HG03457 (cell line): ENCODE results near the gene FCRL4.

Source experiments
- ATAC-seq: cut with Tn5 transposase; IDR thresholded peaks from one replicate; pipeline ENCODE4 v1.9.1; 2021; ENCODE audit warnings: moderate number of reproducible peaks; ENCODE audit not compliant: unreplicated experiment

Gene FCRL4

DNA sequence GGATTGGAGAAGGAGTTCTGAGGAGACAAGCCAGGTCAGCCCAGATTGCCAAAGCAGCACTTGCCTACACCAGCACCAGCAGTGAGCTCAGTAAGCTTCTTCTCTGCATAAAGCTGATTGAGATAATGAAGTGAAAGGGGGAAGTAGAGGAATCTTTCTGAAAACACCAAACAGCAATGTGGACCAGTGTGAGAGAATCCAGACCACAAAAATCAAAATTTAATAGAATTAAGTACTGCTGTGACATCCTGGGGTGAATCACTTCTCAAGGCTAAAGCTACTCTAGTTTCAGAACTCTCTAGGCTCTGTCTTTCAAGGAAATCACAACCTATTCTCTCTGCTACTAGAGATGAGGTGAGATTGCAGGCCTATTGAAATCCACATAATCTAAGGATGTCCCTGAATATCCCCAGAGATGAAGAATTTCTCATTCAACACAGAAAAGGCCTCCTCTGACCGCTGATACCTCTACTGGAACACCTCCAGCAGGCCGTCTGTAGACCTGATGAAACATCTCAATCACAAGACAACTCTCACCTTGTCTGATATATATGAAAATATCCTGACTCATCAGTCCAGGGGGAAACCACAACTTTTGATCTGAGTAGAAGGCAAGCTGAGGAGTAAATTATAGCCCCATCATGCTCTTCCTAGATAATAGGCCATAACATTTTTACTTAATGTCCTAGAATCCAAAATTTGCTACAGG lies at the start of gene FCRL4:
TSS of gene FCRL4 (minus strand) at position 127 of the 709 bp plus-strand sequence. CDS start 141 bp downstream, outside the sequence.
- ATAC-seq = peak; percentile 51

DNA sequence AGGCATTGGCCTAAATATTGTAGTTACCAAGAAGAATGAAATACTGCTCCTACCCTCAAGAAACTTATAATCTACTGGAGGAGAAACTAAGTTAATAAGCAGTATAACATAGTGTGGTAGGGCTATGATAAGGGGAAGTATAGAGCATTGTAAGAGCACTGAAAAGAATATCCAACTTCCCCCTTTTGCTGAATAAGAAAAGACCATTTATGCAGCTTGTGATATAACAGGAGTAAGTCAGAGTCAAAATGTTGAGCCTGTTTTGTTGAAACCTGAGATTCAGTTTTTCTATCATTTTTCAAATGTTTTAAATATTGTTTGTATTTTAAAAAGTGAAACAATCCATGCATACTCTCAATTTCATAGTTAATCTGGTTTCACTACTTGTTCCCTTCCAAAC lies 48.3 kb upstream of the FCRL4 start:
- ATAC-seq = no peak

DNA sequence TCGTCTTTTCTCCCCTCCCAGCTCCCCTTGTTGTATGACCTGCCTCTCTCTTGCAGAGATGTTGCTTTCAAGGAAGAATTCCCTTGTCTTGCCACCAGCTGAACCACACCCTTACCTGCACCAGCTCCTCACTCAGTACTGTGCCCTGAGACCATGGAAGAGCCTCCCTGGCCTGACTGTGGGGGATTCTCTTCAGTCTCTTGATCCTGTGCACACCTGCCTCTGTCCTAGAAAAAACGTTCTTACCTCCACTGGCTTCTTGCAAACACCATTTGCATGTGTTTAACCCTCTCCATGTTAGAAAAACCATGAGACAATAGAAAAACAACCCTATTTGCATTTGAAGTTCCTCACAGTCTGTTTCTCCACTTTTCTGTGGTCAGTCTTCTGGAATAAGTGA lies 43.3 kb upstream of the FCRL4 start:
- no peak for ATAC-seq

DNA sequence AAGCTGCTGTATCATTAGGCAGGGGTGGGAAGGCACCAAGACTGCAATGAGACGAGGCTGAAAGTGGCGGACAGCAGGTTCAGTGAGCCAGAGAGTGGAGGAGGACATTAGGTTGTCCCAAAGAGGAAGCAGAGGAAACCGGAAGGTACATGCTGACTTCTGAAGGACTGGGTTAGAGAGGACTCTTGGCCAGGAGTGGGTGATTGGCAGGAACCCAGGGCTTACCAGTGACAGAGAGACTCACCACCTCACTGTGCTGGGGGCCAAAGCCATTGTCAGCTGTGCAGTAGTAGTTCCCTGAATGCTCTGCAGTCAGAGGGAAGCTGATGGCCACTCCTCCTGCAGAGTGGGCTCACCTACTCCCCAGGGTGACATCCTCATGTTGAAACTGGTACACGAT lies 41.9 kb upstream of the FCRL4 start:
- ATAC-seq = no peak

DNA sequence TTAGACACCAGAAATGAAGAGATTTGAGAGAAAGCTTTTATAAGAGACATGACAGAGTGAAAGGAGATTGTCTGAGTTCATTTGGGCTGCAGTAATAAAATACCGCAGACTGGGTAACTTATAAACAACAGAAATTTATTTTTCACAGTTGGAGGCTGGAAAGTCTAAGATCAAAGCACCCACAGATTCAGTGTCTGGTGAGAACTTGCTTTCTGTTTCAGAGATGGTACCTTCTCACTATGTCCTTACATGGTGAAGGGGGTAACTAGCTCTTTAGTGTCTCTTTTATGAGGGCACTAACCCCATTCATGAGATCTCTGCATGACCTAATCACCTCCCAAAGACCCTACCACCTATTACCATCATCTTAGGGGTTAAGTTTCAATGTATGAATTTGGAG lies 30.9 kb upstream of the FCRL4 start:
- ATAC-seq = no peak

DNA sequence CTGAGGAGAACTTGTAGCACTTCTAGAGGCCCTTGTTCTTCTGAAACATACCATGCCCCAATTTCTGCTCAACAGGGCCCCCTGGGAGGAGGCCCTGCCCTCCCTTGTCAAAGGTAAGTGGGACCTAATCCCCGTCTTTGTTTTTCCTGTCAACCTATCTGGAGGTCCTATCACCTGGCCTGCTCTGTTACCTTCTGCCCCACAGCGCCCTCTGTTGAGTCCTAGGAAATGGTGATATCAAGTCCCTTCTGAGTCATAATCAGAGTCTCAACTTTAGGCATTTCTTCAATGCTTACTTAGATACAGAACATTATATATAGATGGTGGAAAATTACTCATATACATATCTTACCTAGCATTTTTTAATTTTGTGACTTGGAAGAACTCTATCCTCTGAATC lies 28.2 kb upstream of the FCRL4 start:
- no peak for ATAC-seq

DNA sequence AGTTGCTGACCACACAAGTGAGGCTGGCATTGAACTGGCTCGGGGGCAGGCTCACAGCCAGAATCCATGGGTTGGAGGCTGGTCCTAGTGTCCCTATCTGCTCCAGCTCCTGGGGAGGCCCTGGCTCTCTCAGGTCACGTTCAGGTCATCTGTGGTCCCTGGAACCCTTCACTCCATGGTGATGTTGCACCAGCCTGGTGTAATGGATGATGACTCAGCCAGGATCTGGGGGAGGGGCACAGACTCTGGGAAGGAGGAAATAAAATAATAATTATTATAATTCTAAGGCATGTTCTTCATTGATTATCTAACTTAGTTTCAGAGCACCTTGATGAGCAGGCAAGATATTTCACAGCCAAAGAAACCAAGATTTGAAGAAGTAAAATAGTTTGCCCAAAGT lies 26.6 kb upstream of the FCRL4 start:
- no peak for ATAC-seq

DNA sequence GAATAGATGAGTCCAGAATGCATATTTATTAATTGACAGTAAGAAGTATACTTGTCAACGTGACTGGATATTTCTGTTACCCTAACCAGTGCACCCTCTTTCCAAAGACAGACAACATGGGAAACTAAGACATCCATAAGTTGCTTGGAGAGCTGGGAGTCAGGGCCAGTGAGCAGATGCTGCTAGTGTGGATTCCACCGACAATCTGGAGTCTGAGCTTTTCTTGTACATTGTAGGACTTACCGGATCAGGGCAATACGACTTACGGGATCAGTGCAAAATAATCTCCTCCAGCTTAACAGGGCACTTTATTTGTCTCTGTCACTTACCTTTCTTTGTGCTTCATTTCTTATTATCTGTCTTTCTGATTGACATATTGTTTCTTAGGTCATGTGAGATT lies 24.6 kb upstream of the FCRL4 start:
- ATAC-seq = no peak

DNA sequence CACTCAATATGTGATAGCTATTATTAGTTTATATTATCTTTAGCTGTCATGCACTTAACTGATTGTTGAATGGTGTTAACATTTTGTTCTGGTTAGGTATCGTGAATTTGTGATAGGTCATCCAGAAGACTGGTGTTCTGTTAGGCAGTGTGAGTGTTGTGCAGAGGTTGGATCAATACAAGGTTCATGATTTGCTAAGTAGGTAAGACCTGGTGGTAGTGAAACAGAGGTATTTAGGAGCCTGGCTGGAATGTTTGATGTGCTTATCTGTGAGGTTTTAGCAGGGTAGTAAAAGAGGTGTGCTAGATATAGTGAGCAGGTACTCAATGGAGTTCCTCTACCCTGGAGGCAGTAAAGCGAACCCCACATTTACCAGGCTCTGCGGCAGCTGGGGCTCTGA lies 20.3 kb upstream of the FCRL4 start:
- no peak for ATAC-seq

DNA sequence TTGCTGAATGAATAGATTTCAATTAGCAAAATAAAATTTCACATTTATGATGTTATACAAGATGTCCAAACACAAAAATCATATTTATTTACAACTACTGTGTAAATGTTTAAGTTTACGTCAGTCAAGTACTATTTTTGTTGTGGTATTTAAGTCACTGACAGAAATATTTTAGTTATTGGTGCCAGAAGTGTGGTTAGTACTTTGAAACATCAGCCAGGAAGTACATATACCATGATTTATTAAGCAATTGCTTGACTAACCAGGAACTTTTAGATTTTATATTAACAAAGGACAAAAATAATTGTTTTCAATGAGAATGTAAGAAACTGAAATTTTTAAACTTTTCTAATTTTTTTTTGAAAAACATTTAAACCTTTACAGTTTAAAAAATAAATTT lies 2.4 kb upstream of the FCRL4 start:
- ATAC-seq = no peak

DNA sequence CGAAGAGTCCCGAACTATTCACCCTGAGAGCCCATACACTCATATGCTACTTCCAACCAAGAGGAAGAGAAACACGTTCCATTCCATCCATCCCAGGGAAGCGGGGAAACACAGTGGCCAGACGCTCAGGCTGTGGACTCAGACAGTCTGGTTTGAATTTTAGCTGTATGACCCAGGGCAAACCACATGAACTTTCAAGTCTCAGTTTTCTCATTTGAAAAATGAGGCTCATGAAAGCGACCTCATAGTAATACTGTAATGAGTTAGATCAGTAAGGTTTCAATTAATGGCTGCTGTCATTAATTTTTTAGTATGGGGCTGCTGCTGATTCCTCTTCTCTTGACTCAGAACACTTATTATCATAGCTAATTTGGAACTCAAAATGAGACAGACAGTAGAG lies 1.5 kb downstream of the FCRL4 start:
- peak; percentile 30 for ATAC-seq

DNA sequence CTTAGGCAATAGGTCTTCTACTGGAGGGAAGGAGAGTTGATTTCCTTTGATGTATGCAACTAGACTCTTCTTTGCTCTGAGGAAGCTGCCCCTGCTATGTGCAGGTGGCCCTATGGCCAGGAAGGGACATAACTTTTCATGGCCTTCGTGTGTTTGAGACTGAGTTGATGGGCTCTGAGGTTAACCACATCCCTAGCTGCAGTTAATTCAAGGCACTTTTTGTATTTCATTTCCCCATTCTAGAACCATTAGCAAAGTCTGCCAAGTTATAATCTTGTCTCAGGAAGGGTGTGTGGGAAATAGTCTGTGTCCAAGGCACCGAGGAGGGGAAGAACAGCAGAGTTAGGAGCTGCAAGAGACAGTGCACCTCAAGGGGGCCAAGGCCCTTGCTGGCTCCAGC lies 2.5 kb downstream of the FCRL4 start:
- ATAC-seq = peak; percentile 49

DNA sequence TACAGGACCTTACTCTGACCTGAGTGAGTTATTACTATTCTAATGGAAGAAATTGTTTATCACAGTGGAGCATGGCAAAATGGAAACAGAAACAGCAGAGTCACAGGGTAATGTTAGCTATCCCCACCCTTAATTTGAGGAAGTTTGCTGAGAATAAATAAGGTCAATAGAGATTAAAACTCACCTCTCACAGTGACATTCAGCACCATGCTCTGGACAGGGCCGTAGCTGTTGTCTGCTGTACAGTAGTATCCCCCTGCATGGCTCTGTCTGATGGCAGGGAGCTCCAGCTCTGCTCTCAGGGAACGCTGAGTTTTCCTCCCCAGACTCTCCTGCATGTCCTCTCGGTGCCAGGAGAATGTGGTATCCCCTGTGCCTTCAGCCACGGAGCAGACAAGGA lies 11.9 kb downstream of the FCRL4 start:
- ATAC-seq = no peak

DNA sequence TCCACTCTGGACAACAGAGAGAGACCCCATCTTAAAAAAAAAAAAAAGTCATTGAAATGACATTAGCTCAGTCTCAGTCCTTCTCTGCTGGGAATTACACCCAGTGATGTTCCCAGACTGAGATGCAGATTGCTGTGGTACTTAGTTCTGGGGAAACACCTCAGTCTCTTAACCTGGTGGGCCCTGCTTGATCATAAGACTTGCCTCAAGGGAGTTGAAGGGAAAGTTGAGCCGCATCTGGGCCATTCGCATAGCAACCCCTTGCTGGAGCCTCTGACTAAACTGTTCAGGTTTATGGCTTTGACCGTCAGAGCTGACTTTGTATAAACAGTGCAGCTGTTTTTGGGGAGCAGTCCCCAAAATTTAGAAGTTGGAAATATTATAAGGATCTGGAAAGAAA lies 13.4 kb downstream of the FCRL4 start:
- no peak for ATAC-seq

DNA sequence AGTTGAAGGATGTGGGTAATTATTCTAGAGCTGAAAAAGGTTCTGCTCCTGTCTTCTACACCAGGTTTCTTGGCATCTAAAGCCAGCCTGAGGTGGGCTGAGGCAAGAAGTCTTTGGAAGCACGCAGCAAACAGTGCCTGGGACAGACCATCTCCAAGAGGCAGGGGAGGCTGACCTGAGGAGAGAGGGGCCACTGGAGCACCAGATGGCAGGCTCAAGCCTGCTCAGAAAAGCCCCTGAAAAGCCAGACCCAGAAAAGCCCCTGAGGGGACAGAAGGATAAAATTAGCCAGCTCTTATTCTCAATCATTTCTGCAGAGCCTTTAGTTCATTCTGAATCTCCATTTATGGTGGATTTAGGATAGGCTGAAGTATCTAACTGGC lies 17.1 kb downstream of the FCRL4 start:
- ATAC-seq = no peak

DNA sequence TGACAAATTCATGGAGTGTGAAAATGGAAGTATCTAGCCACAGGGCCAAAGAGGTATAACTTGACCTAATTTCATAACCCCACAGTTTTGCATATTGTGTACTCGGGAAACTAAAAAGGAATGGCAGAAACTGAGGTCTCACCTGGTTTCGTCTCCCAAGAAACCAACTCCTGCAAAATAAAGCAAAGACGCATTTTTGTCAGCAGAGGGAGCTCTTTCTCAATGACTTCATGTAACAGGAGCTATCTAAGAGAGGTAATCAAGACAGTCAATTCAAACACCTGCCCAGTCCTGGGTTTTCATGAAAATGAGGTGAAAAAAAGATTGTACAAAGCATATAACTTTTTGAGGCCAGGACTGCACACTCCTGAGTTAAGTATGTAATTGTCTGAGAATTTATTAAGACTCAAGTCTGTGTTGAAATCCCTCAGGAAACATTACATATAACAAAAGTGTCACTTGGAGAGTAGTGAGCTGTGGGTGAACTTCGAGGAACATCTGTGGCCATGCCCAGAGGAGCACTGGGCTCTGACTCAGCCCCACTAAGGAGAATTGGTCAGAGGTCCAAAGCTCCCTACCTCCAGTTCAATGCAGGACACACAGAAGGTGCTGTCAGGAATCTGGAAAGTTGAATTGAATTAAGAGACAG lies 17.6 kb downstream of the FCRL4 start:
- ATAC-seq = no peak

DNA sequence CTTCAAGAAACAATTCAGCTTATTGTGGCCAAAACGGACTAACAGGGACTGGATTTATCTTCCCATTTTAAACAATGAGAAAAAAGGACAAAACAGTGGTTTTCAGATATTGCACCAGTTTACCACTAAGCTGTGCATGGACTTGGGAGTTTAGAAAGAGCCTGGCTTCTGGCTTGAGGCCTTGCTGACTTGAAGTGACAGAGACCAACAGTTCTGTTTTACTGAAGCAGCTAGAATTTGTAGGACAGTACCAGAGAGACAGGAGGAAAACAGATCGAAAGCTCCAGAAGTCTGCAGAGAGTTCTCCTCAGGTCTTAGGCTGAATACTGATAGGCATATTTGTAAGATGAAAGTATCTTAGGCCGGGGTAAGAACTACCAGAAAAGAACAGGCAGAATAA lies 20.5 kb downstream of the FCRL4 start:
- no peak for ATAC-seq

DNA sequence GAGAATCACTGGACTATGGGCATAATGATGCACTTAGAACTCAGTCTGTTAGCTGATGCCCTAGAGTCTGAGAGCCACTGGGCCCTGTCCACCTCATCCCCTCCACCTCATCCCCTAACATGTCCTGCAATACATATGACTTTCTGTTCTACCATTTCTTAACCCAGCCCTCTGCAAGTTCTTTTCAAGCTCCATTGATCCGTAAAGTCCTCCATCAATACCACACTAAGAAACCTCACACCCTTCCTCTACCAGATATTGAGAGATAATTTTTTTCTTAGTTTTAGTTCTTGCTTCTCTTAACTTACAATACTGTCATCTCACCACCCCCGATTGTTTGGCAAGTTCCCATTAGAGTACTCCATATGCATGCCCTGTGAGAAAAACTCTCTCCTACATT lies 22.1 kb downstream of the FCRL4 start:
- peak; percentile 47 for ATAC-seq

DNA sequence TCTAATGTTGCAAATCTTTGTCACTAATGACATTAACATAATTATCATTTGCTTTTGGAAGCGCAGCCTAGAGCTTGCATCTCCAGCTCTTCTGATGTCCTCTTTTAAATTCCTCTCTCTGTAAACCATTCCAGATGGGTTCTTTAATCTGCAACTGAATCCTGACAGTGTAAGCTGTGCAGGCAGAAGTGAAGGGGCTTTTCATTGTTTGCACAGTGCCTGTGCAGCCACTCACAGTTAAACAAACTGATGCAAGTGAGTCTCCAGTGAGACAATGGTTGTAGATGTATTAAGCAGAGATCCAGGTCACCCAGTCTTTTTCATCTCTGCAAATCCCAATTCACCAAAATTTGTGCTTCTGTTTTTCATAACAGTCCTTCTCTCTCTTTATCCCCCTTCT lies 23.0 kb downstream of the FCRL4 start:
- ATAC-seq = no peak

DNA sequence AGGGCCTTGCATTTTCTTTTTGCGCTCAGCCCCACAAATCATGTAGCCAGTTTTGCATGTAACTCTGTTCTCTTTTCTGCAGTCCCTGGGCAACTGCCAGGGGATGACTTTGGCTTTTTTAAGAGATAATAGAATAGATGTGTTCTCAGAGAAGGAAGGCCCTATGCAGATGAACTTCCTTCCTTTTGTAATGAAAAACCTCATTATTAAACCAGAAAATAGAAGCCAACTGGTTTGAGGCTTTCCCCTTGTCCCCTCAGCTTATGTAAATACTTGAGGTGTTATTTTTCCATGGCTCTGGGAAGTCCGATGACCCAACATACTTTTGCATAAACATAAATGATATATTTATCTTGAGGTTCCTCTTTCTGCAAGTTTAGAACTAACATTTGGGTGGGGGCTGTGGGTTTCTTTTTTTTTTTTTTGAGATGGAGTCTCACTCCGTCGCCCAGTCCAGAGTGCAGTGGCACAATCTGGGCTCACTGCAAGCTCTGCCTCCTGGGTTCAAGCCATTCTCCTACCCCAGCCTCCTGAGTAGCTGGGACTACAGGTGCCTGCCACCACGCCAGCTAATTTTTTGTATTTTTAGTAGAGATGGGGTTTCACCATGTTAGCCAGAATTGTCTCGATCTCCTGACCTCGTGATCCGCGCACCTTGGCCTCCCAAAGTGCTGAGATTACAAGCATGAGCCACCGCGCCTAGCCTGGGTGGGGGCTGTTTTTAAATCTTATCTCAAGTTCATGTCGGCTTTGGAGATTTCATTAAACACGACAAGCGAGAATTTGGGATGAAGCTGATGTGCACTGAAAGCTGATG lies 31.2 kb downstream of the FCRL4 start:
- no peak for ATAC-seq

DNA sequence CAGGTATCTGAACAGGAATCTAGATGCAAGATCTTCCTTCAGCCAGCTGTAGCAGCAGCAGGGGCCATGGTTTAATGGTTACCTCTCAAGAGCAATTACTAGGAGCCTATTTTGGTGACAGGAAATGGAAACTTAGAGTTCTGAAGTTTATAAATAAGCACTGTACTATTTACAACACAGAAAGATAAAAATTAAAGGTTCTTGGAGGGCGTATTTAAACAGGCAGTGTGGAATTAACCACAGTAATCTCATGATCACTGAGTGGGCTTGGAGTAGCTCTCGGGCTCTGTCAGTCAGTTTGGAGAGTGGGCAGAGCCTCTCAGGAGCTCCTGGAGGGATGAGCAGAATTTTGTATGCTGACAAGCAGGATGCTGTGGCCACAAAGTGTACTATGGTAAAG lies 35.4 kb downstream of the FCRL4 start:
- ATAC-seq = peak; percentile 55

DNA sequence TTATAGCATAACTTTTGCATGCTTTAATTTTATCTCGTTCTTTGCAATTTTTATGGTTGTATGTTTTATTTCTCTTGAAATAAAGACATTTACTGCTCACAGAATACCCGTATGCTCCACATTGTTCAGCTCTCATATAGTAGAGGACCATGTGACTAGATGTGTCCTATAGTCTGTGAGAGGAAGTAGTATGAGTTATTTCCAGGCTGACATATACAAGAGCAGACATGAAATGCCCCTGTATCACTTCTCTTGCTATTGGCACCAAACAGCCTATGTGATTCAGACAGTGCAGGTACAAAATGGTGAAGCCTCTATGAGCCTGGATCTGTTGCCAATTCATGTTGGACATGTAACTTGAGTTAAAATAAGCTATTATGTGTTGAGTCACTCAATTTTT lies 39.8 kb downstream of the FCRL4 start:
- ATAC-seq = no peak
